Epithelial cell of prostate (primary cell): Measurements from ENCODE around the gene XRRA1.
A peak's percentile ranks its signal among the peaks of the same experiment; 100 is the strongest.
"Not testable (repeated sequence)": the region's sequence is repeated elsewhere in the genome, so short reads cannot be mapped to it uniquely, and the experiment has no call there.

Experiments used
- DNase-seq: peaks from one replicate; pipeline ENCODE4 v3.0.0-alpha.2; 2011; ENCODE audit warnings: low read depth, low spot score
- H3K27ac ChIP-seq: fragments of 450-650 bp; 2 replicates; pipeline ENCODE4 v1.5.1; 2017; ENCODE audit warnings: mild to moderate bottlenecking

XRRA1 gene

GRCh38 chr11:74842967-74843366 lies 105.9 kb downstream of the XRRA1 start:
- no peak overlapping the region for H3K27ac ChIP-seq
- no peak for DNase-seq

- H3K27ac ChIP-seq = no peak overlapping the region
- DNase-seq = no peak
These were observed 108.4 kb downstream of the XRRA1 start for GRCh38 chr11:74840486-74840885.

- DNase-seq = no peak
- no peak overlapping the region for H3K27ac ChIP-seq
These were observed 108.9 kb downstream of the XRRA1 start for GRCh38 chr11:74839971-74840370.

- no peak overlapping the region for H3K27ac ChIP-seq
- no peak for DNase-seq
These were observed 109.4 kb downstream of the XRRA1 start for GRCh38 chr11:74839446-74839845.

GRCh38 chr11:74838188-74838587 lies 110.7 kb downstream of the XRRA1 start:
- H3K27ac ChIP-seq = no peak overlapping the region
- DNase-seq = no peak

- no peak overlapping the region for H3K27ac ChIP-seq
- no peak for DNase-seq
These were observed 111.7 kb downstream of the XRRA1 start for GRCh38 chr11:74837191-74837590.

- DNase-seq = no peak
These were observed 122.0 kb downstream of the XRRA1 start for GRCh38 chr11:74826901-74827300.

GRCh38 chr11:74825596-74825995 lies 123.3 kb downstream of the XRRA1 start:
- H3K27ac ChIP-seq, DNase-seq: not testable (repeated sequence)

More at GRCh38 chr11:74826901-74827300, 122.0 kb downstream of the XRRA1 start:
- no peak overlapping the region for H3K27ac ChIP-seq

GRCh38 chr11:74824285-74824982 lies 124.5 kb downstream of the XRRA1 start:
- no peak for DNase-seq
- H3K27ac ChIP-seq = no peak overlapping the region

- DNase-seq = no peak
- no peak overlapping the region for H3K27ac ChIP-seq
These were observed 126.7 kb downstream of the XRRA1 start for GRCh38 chr11:74822170-74822569.

- peak; percentile 40 for DNase-seq
- H3K27ac ChIP-seq = peak overlapping the region; percentile 62
These were observed 128.1 kb downstream of the XRRA1 start for GRCh38 chr11:74820763-74821162.

- no peak for DNase-seq
These were observed 129.5 kb downstream of the XRRA1 start for GRCh38 chr11:74819400-74819799.

GRCh38 chr11:74818283-74818946 lies 130.5 kb downstream of the XRRA1 start:
- peak overlapping the region; percentile 62 for H3K27ac ChIP-seq

More at GRCh38 chr11:74819400-74819799, 129.5 kb downstream of the XRRA1 start:
- H3K27ac ChIP-seq = peak overlapping the region; percentile 62

GRCh38 chr11:74816664-74817063 lies 132.2 kb downstream of the XRRA1 start:
- H3K27ac ChIP-seq = no peak overlapping the region
- no peak for DNase-seq

More at GRCh38 chr11:74818283-74818946, 130.5 kb downstream of the XRRA1 start:
- DNase-seq = no peak

GRCh38 chr11:74815966-74816365 lies 132.9 kb downstream of the XRRA1 start:
- no peak for DNase-seq
- no peak overlapping the region for H3K27ac ChIP-seq

GRCh38 chr11:74809801-74810200 lies 139.1 kb downstream of the XRRA1 start:
- H3K27ac ChIP-seq = no peak overlapping the region
- DNase-seq = no peak

GRCh38 chr11:74806267-74806666 lies 142.6 kb downstream of the XRRA1 start:
- no peak for DNase-seq
- H3K27ac ChIP-seq = no peak overlapping the region

GRCh38 chr11:74791333-74792100 lies 157.4 kb downstream of the XRRA1 start:
- H3K27ac ChIP-seq = no peak overlapping the region
- no peak for DNase-seq
